NCI-H1105 treated with DMSO at 0.1 percent for 48 hours (cell line): Measurements from ENCODE around the gene NUP205.
"Not testable (repeated sequence)": the region's sequence is repeated elsewhere in the genome, so short reads cannot be mapped to it uniquely, and the experiment has no call there.

Source experiments
- DNase-seq: peaks from one replicate; lab custom pipeline; 2025; lab: John Stamatoyannopoulos, UW

Gene NUP205

DNA sequence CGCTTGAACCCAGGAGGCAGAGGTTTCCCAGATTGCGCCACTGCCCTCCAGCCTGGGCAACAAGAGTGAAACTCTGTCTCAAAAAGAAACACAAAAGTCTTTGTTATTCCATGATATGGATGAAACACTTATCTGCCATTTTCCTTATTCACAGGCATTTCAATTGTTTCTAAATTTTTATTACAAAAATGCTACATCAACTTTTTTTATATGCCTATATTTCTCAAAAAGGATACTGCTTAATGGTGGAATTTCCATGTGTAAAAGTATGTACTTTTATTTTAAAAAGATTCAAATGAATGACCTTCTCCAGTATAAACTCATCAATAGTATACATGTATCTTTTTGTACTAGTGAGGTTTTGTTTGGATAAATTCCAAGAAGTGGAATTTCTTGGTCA lies 62.7 kb downstream of the NUP205 start:
- no peak for DNase-seq

DNA sequence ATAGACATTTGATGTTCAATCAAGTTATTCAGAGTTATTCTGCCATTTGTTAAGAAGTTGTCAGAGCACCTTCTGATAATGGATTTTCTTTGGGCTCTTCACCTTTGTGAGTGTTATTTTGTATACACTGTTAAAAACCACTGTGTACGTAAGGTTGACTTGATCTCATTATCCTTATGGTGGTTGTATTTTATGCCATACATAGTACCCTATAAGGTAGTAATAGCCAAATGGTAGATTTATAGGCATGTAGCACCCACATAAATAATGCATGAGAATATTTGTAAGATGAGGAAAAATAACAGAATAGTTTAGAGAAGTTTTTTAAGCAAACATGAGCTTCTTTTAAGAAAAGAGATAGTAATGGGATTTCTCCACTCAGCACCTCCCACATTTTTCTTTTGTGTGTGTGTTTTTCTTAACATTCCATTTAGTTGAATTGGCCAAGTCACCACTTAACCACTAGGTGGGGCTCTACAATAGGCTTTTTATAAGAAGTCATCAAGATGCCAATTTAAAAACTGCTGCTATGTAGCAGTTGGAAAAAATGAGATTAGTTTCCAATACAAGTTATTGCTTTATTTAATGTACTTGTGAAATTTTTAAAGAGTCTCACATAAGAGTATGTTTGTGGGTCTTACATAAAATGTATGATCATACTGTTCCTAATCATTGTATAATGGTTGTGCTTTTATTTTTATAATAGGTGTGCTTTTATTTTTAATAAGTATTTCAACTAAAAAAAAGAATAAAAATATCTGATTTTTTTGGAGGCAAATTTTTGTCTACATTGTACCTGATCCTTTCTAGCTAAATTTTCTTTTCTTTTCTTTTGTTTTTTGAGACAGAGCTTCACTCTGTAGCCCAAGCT lies 63.5 kb downstream of the NUP205 start:
- DNase-seq, result peak; percentile 67

DNA sequence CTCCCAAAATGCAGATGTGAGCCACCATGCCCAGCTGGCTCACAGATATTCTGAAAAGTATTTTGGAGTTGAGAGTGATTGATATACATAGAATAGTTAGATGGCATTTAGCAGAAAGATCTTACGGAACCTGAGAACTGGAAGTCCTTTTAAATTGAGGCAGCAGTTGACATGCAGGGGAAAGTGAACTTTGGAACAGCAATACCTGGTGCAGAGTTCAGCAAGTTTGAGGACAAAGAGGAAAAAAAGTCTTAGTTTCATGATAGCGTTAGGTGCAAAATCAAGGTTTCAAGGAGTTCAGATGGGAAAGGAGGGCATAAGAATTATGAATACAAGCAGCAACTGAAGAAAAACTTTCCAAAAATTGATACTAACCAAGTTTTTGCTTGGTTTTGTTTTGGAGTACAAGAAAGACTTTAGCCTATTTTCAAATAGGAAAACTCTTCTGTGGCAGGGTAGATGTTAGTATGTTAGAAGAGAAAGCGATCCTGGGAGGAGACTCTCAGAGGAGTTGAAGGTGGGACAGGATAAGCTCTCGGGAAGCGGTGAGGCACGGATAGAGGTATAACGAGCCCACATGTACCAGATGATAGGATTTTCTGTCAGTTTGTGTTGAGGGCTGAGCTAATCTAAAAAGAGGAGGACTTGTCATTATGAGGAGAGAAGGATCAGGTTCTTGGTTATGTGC lies 76.6 kb downstream of the NUP205 start:
- DNase-seq, result no peak

DNA sequence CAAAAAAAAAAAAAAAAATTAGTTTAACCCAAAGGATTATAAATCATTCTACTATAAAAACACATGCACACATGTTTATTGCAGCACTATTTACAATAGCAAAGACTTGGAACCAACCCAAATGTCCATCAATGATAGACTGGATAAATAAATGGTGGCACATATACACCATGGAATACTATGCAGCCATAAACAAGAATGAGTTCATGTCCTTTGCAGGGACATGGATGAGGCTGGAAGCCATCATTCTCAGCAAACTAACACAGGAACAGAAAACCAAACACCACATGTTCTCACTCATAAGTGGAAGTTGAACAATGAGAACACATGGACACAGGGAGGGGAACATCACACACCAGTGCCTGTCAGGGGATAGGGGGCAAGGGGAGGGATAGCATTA lies 82.0 kb downstream of the NUP205 start:
- not testable (repeated sequence) for DNase-seq

DNA sequence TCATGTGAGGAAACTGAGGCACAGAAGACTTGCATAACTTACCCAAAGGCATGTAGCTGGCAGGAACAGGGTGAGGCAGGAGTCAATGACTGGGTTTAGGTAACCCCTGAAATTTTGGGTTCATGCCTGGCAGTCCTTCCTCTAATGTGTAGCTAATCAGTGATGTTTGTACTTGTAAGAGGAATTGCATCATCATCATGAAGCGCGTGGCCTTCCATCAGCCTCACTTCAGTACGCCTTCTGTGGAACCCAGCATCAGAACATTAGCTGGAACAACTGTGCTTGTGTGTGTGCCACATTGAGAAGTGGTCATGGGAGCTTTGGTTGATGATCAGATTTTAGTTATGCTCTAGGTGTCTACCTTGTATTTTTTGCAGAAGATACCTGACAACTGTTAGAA lies 86.4 kb downstream of the NUP205 start:
- no peak for DNase-seq

DNA sequence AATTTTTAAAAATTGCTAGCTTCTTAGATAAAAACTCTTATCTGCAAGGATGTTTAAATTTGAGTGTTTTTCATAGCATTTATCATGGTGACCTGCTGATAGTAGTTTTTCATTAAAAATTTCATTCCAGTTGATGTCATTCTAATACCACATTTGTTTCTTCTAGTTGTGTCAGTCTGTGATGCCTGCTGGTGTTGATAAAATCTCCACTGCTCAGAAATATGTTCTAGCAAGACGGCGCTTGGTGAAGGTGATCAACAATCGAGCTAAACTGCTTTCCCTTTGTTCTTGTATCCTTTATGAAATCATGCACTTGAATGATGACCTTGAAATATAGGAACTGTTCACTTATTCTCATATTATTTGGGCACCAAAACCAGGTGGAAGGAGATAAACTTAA lies 87.0 kb downstream of the NUP205 start:
- no peak for DNase-seq

DNA sequence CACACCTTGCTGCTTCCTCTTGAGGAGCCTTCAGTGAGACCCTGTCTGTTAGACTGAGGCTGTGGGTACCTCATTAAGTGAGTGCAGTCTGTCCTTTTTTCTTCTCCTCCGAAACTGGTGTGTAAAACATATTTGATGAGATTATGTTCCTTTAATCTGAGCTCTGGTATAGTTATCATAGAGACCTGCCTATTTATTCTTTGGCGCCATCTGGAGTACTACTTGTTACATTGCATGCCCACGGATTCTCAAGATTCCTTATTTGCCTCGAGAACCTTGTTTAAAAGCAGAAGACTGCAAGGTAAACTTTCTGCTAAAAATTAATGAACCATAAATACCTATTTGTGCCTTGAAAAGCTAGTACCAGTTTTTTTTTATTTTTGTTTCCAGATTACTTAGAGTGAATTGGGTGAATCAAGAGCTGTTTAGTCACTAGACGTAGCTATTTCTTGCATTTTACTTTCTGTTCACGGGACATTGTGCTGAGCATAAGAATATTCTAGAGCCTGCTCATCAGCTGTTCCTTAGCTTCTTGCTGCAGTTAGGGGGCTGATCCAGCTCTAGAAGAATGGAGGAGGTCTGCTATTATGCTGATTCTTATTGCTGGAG lies 87.7 kb downstream of the NUP205 start:
- DNase-seq, result peak; percentile 45

DNA sequence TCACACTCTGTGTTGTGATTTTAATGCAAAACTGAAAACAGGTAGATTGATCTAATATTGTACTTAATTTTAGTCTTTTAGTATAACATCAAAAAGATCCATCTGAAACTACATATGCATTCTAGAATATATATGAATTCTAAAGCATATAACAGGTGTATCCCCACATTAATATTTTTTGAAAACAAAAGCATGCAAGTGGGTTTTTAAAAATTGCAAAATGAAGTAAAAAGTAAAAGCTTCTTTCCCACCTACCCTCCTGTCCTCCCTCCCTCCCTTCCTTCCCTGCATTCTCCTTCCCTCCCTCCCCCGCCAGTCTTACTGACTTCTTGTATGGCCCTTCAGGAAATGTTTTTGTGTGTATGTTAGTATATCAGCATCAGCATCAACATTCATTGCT lies 90.0 kb downstream of the NUP205 start:
- DNase-seq, result no peak

DNA sequence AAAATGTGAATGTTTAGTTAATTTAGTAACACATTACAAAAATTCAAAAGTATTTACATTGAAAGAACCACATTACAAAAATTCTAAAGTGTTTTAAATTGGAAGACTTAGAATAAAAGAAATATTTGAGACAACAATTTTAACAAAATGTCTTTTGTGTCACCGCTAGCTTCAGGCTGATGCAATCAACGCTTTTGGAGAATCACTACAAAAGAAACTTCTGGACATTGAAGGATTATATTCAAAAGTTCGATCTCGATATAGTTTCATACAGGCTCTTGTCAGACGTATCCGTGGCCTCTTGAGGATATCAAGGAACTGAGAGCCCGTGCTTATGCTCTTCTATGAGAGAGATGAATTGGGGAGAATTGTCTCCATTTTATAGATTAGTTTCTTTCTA lies 90.5 kb downstream of the NUP205 start:
- DNase-seq, result no peak

DNA sequence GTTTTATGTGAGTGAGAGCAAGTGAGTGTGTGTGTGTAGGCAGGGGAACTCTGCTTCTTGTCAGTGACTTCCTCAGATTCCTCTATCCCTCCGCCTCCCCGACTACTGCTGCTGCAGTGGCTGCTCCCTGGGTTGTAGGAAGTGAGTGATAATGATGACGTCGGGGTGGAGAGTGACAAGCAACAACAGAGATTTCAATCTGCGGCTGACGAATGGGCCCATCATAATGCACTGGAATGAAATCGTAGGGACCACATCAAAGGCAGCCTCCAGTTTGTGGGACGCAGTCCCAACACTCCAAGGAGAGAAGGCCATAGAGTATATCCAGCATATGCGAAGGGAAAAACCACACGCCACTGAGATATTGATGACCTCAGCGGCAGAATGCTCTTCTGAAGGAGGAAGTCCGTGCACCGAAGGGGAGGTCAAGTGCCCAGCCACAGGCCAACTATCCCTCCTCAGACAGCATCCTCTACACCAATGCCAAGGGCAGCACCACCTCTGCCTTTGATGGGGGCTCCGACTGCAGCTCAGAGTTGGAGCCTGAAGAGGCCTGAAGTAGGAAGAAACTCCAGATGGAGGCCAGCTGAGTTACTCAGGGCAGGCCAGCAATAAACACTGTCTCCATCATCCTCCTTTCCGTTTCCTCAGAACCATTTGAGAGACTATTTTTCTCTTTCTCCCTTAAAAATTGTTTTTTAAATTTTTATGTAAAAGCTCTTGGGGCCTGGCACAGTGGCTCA lies 93.3 kb downstream of the NUP205 start:
- no peak for DNase-seq

DNA sequence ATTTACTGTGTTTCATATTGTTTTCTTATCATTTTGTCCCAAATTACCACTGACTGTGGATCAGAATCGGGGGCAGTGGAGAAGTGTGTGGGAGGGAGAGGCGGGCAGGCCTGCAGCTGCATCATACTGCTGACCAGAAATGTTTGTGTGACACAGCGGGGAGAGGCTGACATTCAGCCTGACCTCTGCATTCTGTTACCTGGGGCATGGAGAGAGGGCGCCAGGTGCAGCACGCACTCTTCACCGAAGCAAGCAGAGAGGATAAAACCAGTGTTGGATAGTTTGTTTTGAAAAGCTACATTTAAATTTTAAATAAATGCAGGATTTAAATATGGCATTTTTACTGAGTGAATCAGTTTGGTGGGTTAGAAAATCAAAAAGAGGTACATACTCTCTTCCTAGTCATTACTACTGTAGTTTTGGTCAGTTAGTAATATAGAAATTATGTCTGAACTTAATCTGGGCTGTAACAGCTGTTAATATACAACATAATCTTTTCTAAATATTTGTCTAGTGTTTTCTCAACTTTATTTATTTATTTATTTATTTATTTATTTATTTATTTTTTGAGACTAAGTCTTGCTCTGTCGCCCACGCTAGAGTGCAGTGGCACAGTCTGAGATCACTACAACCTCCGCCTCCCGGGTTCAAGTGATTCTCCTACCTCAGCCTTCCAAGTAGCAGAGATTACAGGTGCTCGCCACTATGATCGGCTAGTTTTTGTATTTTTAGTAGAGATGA lies 95.8 kb downstream of the NUP205 start:
- DNase-seq, result no peak

DNA sequence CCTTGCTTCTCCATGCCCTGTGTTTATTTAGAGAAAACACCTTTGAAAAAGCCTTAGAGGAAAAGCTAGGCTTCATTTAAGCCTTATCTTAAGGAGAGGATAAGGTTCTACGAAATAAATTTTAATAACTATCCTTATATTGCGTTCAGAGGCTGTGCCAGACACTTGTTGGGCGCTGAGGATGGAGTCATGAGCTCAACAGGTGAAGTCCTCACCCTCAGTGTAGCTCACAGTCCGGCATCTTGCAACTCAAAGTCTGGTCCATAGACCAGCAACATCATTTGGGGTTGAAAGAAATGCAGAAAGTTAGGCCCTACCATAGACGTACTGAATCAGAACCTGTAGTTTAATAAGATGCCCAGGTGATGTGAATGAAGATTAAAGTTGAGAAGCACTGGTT lies 100.8 kb downstream of the NUP205 start:
- DNase-seq, result no peak

DNA sequence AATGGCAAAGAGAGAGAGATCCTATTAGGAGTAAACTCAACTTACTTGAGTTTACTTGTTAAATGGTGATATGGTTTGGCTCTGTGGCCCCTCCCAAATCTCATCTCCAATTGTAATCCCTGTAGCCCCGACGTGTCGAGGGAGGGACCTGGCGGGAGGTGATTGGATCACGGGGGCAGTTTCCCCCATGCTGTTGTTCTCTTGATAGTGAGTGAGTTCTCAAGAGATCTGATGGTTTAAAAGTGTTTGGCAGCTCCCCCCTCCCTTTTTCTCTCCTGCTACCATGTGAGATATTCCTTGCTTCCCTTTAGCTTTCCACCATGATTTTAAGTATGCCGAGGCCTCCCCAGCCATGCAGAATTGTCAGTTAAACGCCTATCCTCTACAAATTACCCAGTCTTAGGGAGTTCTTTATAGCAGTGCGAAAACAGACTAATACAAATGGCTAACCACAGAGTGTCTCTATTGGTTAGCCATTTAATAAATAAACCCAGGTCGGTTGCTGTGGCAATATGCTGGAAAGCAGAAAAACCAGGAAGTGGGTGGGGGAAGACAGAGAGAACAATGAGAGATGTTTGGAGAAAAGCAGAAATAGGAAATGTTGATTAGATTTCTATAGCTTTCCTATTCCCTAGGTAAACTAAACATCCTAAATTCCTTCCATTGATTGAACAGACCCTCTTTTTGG lies 101.6 kb downstream of the NUP205 start:
- DNase-seq, result no peak

DNA sequence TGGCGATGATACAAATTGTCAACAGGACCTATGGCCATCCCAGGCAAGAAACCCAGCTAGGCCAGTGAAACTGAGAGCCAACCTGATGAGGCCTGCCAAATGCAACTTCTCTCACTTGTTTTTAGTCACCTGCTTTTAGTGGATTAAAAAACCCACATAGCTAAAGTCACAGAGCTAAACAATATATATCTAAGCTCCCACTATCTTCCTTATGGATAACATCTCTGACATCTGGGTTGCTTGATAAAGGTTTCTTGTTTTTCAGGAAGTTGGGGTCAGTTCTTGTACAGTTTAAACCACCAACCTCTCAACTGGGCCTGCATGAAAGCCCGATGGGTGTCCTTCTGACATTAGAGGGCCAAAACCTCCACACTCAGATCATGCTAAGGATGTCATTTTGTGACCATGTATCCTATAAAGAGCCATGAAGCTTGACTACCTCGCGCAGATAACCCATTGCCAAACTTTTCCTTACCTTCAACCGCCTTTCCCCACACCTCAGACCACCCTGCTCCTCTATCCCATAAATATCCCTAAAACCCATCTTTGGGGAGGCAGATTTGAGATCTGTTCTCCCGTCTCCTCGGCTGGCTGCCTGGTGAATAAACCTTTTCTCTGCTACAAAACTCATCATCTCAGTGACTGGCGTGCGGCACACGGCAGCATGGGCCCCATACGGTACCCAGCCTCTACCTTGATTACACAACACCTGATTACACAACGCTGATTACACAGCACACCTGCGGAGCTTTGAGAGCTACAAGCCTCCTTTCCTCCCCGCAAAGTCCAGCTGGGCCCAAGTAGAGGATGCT lies 103.8 kb downstream of the NUP205 start:
- no peak for DNase-seq

DNA sequence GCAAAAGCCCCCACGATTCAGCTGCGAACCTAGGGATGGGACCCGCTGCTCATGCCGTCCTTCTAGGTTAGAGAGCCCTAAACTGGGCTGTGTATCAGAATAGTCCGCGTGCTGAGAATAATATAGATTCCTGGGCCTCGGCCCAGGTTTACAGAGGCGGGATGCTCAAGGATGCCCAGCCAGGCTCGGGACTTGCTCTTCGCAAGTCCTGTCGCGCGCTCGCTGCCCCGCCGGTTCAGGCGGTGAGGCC lies 104.3 kb downstream of the NUP205 start:
- DNase-seq, result no peak

DNA sequence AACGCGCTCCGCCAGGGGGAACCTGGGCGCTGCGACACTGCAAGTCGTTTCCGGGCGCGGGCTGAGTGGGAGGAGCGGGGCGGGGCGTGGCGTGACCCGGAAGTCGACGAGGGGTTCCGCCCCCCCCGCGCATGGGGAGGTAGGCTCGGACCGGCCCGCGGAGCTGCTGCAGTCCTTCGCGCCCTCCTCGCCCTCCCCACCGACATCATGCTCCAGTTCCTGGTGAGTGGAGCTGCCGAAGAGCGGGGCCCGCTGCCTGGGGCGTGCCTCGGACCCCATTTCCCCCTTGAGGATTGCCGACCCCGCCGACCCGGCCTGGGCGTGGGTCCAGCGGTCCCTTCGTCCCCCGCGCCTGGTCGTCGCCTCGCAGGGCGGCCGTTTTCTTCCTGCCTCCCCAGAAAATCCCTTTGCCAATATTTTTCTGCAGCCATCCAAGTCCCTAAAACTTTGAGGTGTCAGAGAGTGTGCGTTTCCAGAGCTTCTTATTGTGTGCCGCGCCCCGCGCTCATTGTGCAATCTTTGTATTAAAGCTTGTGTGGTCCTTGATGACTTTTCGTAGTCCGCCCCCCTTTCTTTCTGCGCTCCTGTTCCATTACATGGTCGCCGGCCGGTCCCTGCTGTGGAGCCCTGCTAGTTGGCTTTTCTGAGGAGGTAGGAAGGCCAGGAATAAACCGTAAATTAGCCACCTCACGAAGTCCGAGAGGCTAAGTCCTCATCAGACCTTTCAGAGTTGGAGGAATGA lies 104.8 kb downstream of the NUP205 start, which contains the start of gene STMP1:
Gene STMP1, plus strand, starts transcription at position 142 of the 742 bp plus-strand sequence.
- DNase-seq, result peak; percentile 90

DNA sequence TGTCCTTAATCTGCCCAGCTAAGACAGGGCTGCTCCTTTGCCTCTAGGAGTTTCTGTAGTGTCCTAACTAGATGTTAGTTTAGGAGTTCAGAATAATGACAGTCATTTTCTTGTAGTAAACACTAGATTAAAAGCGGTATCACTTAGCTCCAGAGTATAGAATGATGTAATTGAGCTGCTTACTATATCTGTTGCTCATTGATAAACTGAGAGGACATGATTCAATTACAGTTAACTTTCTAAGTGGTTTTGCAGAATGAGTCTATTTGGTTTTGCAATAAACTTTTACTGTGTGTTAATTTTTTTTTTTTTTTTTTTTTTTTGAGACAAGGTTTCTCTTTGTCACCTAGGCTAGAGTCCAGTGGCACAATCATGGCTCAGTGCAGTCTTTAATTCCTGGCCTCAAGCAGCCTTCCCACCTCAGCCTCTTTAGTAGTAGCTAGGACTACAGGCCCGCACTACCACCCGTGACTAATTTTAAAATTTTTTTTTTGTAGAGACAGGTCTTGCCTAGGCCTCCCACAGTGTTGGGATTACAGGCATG lies 106.4 kb downstream of the NUP205 start:
- DNase-seq, result no peak

DNA sequence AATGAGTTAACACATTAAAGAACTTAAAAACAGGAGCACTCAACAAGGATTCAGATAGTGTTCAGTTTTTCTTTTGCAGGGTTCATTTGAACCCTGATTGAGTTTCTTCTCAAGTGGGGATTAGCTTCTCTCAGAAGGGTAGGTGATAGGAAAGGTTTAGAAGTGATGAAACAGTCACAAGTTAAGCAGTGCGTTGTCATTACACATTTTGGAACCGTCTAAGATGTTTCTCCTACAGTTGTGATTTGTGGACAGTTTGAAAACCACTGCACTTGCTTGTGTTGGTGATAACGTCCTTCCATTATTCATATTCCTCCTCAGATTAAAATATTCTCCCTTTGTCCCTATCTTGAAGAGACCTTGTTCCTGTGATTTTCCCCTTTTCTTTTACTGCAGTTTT lies 107.3 kb downstream of the NUP205 start:
- DNase-seq, result no peak

DNA sequence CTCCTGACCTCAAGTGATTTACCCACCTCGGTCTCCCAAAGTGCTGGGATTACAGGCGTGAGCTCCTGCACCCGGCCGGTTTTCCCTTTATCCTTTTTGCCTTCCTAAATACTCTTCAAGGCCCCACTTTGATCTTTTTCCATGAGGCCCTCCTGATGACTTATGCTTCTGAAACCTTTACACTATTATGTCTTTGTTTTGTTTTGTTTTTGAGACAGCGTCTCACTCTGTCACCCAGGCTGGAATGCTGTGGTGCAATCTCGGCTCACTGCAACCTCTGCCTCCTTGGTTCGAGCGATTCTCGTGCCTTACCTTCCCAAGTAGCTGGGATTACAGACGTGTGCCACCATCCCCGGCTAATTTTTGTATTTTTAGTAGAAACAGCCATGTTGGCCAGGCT lies 108.4 kb downstream of the NUP205 start:
- no peak for DNase-seq
